GM21723 (cell line): ENCODE data around the gene SETDB1.

Source experiments
- ATAC-seq: cut with Tn5 transposase; IDR thresholded peaks from one replicate; pipeline ENCODE4 v1.9.1; 2021; ENCODE audit warnings: mild to moderate bottlenecking, moderate library complexity; ENCODE audit not compliant: unreplicated experiment

SETDB1 gene

DNA sequence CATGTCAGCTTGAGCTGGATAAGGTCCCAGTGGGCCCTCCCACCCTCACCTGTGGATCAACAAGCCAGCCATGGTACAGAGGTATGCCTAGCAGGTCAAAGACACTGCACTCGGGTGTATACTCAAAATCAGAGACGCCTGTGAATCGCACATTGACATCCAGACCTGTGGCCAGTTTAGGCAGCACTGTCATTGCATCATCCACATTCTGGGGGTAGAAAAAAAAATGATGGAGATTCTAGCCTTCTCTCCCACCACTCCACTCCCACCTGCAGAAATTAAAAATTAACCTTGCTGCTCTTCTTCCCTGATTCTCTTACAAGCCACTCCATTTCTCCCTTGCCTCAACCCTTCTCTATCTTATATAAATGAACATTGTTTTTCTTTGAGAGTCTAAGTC is 74.2 kb downstream of the SETDB1 start:
- ATAC-seq: no peak

DNA sequence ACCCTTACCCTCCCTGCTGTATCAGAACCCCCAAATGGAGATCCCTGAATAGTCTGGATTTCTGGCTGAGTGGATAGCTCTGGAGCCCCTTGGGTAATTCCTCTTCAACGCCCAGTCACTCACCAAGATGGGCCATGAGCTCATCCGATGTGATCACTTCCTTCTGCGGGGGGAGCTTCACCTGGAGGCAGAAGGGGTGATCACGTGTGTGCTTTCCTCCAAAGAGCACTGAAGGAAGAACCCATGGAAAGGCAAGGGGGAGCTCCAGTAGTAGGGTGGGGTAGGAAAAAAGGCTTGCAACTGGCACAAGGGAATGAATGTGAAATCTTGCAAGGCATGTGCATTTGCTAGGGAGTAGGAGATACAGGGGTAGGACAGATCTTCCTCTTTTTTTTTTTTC is 75.4 kb downstream of the SETDB1 start:
- ATAC-seq: no peak

DNA sequence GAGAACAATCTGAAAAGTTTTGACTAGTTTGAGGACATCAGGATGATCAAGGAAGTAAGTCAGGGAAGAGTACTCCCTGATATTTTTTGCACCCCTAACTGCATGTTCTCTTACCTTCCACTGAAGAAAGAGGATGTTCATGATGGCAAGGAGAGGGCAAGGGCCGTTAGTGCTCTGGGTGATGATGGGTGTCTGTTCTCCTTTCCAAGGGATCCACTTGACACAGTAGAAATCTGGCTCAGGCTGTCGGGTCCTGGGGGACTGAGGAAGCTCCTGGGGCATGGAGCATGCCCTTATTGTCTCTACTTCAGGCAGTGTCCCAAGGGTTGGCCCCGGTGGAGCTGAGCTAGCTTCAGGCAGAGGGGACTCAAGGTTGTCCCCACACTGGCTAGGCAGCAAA is 75.9 kb downstream of the SETDB1 start:
- no peak for ATAC-seq

DNA sequence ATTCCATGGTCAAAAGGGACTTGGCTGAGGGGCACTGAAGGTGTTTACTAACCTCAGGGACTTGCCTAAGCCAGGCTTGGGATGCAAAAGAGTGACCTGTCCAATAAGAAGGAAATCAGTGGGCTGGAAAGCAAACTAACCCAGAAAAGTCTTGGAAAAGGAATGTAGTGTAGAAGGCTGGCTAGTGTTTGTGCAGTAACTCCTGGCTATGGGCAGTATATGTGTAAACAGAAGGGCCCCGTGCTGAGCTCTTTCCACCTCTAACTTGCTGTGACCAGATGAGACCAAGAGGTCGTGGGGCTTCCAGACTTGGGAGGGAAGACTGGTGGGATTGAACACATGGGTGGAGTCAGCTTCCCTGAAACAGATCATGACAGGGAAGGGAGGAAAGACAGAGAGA is 76.4 kb downstream of the SETDB1 start:
- no peak for ATAC-seq

GRCh38 chr1:151003180-151003579 is 77.0 kb downstream of the SETDB1 start:
- ATAC-seq: no peak

GRCh38 chr1:151005729-151006319 is 79.7 kb downstream of the SETDB1 start:
- no peak for ATAC-seq

DNA sequence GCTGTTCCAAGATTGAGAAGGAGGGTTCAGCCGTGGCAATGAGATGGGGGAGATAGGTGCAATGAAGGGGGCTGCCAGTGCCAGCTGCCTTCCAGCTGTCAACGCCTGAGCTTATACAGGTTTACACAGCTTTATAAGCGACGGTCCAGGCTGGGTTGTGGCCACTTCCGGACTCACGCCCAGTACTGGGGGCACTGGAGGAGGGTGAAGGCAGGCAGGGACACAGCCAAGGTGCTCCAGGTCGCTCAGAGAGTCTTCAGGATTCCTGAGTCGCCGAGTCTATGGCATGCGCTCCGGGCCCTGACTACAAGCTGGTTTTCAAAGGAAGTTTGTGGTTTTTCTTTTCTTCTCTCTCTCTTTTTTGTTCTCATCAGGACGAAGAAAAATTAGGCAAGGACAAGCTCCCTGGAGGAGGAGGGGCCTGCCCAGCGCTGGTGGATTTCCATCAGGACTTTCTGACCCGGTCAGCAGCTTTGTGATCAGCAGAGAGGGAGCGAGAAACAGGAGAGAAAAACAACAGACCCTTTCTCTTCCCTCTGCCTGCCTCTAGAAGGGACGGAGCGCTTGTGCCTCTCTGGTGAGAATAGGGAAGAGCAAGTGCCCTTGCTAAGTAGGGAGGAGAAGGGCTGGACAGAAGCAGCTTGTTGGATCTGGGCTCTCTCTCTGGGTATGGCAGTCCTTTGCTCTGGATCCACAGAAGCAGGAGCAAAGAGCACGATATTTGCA is 80.3 kb downstream of the SETDB1 start, which contains the start of gene MINDY1:
MINDY1 (minus strand) TSS at position 576 of the 726 bp plus-strand sequence. CDS start 4,285 bp downstream, outside the sequence.
- no peak for ATAC-seq

DNA sequence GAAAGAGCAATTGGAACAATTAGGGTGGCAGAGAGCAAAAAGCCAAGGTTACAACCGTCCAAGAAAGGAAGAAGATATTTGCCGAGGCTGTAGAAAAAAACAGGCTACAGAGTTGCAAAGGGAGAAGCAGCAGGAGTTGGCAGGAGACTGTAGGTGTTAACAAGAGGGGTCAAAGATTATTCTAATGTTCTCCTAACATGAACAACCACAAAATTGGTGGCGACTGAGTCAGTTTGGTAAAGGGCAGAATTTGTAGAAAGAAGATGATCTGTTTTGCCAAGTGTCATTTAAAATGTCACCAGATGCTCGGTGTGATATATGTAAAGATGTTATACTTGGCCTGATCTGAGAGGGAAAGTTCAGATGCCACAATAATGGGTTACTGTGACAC is 81.7 kb downstream of the SETDB1 start:
- ATAC-seq: no peak

DNA sequence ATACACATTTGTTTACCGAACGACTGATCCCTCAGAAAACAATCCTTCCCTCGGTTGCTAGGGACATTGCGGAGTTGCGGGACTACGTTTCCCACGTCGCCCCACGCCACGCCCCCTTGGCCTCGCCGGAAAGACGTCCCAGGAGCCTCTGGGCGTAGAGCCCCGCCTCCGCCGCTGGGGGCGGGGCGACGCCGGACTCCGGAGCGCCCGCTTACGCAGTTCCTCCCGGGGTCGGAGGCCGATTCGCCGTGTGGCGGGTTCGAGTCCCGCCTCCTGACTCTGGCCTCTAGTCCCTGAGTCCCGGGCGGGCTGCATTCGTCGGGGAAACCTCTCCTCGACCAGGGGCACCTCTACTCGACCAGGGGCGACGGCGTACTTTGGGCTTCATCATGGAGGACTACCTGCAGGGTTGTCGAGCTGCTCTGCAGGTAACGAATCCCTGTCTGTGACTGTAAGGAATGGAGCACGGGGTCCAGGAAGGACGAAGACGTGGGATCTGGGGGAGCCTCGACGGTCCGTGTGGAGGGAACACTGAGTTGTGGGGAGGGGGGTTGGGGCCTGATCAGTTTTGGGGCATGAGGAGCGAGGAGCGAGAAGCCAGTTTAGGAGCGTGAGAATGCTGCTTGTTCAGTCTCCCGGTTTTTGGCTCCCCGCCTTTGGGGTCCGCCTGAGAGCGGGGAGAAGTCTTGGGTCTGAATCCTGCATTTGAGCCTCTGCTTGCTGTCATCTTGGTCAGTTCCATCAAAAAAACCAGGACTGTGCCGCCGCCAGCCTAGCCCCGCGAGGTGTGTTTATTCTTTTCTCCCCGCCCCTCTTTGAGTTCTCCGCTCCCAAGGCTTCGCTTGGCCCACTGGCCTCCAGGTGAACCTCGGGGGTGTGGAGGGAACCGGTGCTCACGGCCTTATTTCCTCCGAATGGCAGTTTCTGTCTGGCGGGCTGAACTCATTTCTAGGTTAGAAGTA is 82.4 kb downstream of the SETDB1 start, which contains the start of gene PRUNE1:
PRUNE1 (plus strand) TSS at position 206 of the 962 bp plus-strand sequence; CDS start at position 390, 184 bp downstream.
- ATAC-seq: peak; percentile 73

GRCh38 chr1:151009206-151009587 is 83.0 kb downstream of the SETDB1 start:
- no peak for ATAC-seq

GRCh38 chr1:151009674-151010345 is 83.6 kb downstream of the SETDB1 start:
- ATAC-seq: no peak

DNA sequence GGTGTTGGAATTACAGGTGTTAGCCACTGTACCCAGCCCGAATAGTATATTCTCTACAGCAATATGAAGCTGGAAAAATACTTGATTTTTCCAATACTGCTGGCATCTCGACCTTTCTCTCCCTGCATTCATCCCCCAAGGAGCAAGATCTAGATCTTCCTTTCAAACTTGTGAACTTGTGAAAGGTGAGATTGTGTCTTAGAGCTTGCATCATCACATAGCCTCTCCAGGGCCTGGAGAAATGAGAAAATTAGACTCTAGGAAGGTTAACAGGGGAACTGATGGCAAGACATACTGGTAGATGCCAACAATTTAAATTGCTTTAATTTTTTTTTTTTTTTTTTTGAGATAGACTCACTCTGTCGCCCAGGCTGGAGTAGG is 84.2 kb downstream of the SETDB1 start:
- ATAC-seq: no peak

DNA sequence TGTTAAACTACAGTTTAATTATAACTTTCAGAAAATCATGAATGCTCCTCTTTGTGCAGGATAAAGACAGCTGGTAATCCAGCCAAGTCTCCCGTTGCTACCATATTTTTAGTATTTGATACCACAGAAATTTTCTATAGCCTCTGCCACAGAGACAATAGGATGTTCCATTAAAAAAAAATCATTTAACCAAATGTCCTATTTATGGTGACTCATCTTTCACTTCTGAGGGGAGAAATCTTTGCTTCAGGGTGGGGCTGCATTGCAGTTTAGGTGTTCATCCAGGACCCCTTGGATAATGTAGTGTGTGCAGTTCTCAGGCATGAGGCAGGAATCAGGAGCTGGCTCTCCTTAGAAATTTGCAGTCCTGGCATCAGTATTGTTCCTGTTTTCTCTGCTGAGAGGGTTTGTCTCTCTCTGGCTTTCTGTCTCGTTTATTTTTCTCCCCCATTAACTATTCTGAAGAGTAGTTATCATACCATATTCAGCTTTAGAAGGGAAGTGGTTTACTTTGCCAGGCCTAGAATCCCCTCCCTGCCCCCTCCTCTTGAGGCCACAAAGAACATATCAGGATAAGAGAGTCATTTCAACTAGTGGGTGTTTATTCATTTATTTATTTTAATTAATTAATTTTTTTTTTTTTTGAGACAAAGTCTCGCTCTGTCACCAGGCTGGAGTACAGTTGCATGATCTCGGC is 85.1 kb downstream of the SETDB1 start:
- no peak for ATAC-seq

- ATAC-seq: no peak
These were observed 86.7 kb downstream of the SETDB1 start for GRCh38 chr1:151012684-151013471.

- ATAC-seq: no peak
These were observed 87.4 kb downstream of the SETDB1 start for GRCh38 chr1:151013518-151013917.
